CD14-positive monocyte (primary cell): ENCODE data around the gene PRAMEF7. TPM values are rescaled to one million over a fixed set of nuclear protein-coding genes. Genes with fewer than 3 reads are reported as not detected.
"Not testable (repeated sequence)": the region's sequence is repeated elsewhere in the genome, so short reads cannot be mapped to it uniquely, and the experiment has no call there.

Experiments
- DNase-seq, 3 donors: peaks; one replicate each; pipeline ENCODE4 v3.0.0-alpha.2; 2011 to 2022
- H2AFZ ChIP-seq: 2 replicates; pipeline ENCODE4 v1.6.0; 2012; ENCODE audit warnings: mild to moderate bottlenecking, low read depth, low read length, inconsistent platforms; ENCODE audit not compliant: insufficient read depth, poor library complexity, severe bottlenecking
- H3K27ac ChIP-seq, 2 donors: 1 replicate in 1 of 2; 2 replicates in 1 of 2; pipeline ENCODE4 v1.5.1; 2012 to 2013; ENCODE audit warnings: low read length in 2 of 2, control low read depth in 1 of 2, inconsistent platforms in 1 of 2, low read depth in 1 of 2, mild to moderate bottlenecking in 1 of 2
- H3K27me3 ChIP-seq, 2 donors: one replicate each; pipeline versions ENCODE4 v1.6.0 to v1.6.1; 2011 to 2013; ENCODE audit warnings: low read length in 2 of 2; ENCODE audit not compliant: control insufficient read depth in 2 of 2, insufficient read depth in 2 of 2
- H3K36me3 ChIP-seq, 2 donors: replicated peaks in 1 of 2; 1 replicate in 1 of 2; 2 replicates in 1 of 2; pipeline versions ENCODE4 v1.5.1 to v1.6.1; 2012 to 2013; ENCODE audit warnings: low read length in 2 of 2, control low read depth in 1 of 2, inconsistent platforms in 1 of 2, mild to moderate bottlenecking in 1 of 2; ENCODE audit not compliant: insufficient read depth in 2 of 2, control insufficient read depth in 1 of 2
- H3K4me1 ChIP-seq, 2 donors: 1 replicate in 1 of 2; 2 replicates in 1 of 2; pipeline versions ENCODE4 v1.5.1 to v1.6.1; 2012 to 2013; ENCODE audit warnings: low read length in 2 of 2, control low read depth in 1 of 2, inconsistent platforms in 1 of 2, mild to moderate bottlenecking in 1 of 2, moderate library complexity in 1 of 2; ENCODE audit not compliant: insufficient read depth in 2 of 2, control insufficient read depth in 1 of 2
- H3K4me2 ChIP-seq: replicated peaks from 2 replicates; pipeline ENCODE3; 2012; ENCODE audit warnings: low read length, moderate library complexity, mild to moderate bottlenecking; ENCODE audit not compliant: poor library complexity, severe bottlenecking; ENCODE audit errors: extremely low read depth
- H3K4me3 ChIP-seq, 3 experiments: fragments of 200-600 bp in 1 of 3; sonication (generic) in 1 of 3; replicated peaks in 1 of 3; 1 replicate in 2 of 3; 2 replicates in 1 of 3; pipeline ENCODE4 v1.5.1; 2011 to 2013; ENCODE audit warnings: low read length in 3 of 3, mild to moderate bottlenecking in 3 of 3, control low read depth in 2 of 3, low read depth in 2 of 3, inconsistent platforms in 1 of 3, moderate library complexity in 1 of 3
- H3K79me2 ChIP-seq: 2 replicates; pipeline ENCODE4 v1.6.0; 2012; ENCODE audit warnings: mild to moderate bottlenecking, control low read depth, inconsistent platforms, low read length, moderate library complexity; ENCODE audit not compliant: insufficient read depth
- H3K9ac ChIP-seq: 2 replicates; pipeline ENCODE4 v1.6.0; 2017; ENCODE audit warnings: low read length, mild to moderate bottlenecking; ENCODE audit not compliant: insufficient read depth, poor library complexity, severe bottlenecking
- H3K9me3 ChIP-seq, 2 donors: replicated peaks in 1 of 2; 1 replicate in 1 of 2; 2 replicates in 1 of 2; pipeline versions ENCODE4 v1.5.1 to v1.6.1; 2012 to 2013; ENCODE audit warnings: low read length in 2 of 2, control low read depth in 1 of 2; ENCODE audit not compliant: control insufficient read depth in 1 of 2, insufficient read depth in 1 of 2
- H4K20me1 ChIP-seq: 2 replicates; pipeline ENCODE4 v1.6.0; 2012; ENCODE audit warnings: mild to moderate bottlenecking, low read length, control low read depth, moderate library complexity; ENCODE audit not compliant: insufficient read depth
- H3K27ac Mint-ChIP-seq, 7 donors: one replicate each; pipeline ENCODE4 v1.8.0; 2020; ENCODE audit warnings: mild to moderate bottlenecking in 7 of 7, mixed read lengths in 7 of 7, moderate library complexity in 6 of 7, inconsistent platforms in 2 of 7
- H3K27me3 Mint-ChIP-seq, 3 donors: one replicate each; pipeline ENCODE4 v1.8.0; 2021 to 2022; ENCODE audit warnings: low read depth in 3 of 3, mild to moderate bottlenecking in 3 of 3, mixed read lengths in 3 of 3, moderate library complexity in 3 of 3, inconsistent platforms in 1 of 3
- H3K36me3 Mint-ChIP-seq, 2 donors: one replicate each; pipeline ENCODE4 v1.8.0; 2020; ENCODE audit warnings: mixed read lengths in 2 of 2, inconsistent platforms in 1 of 2, mild to moderate bottlenecking in 1 of 2
- H3K4me1 Mint-ChIP-seq: one replicate; pipeline ENCODE4 v1.8.0; 2020; ENCODE audit warnings: mild to moderate bottlenecking, mixed read lengths
- H3K4me3 Mint-ChIP-seq, 2 donors: one replicate each; pipeline ENCODE4 v1.8.0; 2020; ENCODE audit warnings: mild to moderate bottlenecking in 2 of 2, mixed read lengths in 2 of 2, moderate library complexity in 1 of 2
- H3K9me3 Mint-ChIP-seq, 7 donors: one replicate each; pipeline ENCODE4 v1.8.0; 2020 to 2022; ENCODE audit warnings: mixed read lengths in 7 of 7, mild to moderate bottlenecking in 6 of 7, moderate library complexity in 6 of 7, inconsistent platforms in 2 of 7
- WGBS: methylation state at CpG from one replicate; pipeline ENCODE4 v1.1.5; 2013; ENCODE audit warnings: missing lambda C conversion rate; ENCODE audit not compliant: insufficient coverage; 5-methylcytosine and 5-hydroxymethylcytosine counted together
- intact Hi-C, 2 donors: fragments of 100-400 bp; cut with micrococcal nuclease; formaldehyde crosslinking; loops; one replicate each; pipeline versions ENCODE4 v1.15.0 to v1.15.1; 2023
- polyA minus RNA-seq: library from RNA; depleted of rRNA, polyadenylated mRNA; stranded (reverse); fragments of >200 nt; gene quantifications from 2 replicates; pipeline ENCODE4 v1.2.3, GENCODE V29; 2012
- polyA plus RNA-seq, 3 donors: library from polyadenylated mRNA; depleted of rRNA in 1 of 3; unstranded in 2 of 3; stranded (reverse) in 1 of 3; fragments of 300-500 nt in 2 of 3; fragments of >200 nt in 1 of 3; fragmentation: Illumina TruSeq in 2 of 3; gene quantifications; 1 replicate in 2 of 3; 2 replicates in 1 of 3; pipeline ENCODE4 v1.2.3, GENCODE V29; 2012 to 2021
- total RNA-seq, 12 experiments: library from RNA in 1 of 12; stranded (reverse) in 1 of 12; fragments of 120-200 nt in 1 of 12; gene quantifications; one replicate each; pipeline ENCODE4 v1.2.4 and lab custom pipeline; 2013 to 2026; ENCODE audit warnings: mixed read lengths in 6 of 12, inconsistent platforms in 1 of 12

PRAMEF7 gene
- total RNA-seq (2013) = not detected
- polyA plus RNA-seq = not detected
- polyA minus RNA-seq = not detected in 2 replicates
- total RNA-seq (lab: John Stamatoyannopoulos, UW) = 0 reads per million in 11 experiments

DNA sequence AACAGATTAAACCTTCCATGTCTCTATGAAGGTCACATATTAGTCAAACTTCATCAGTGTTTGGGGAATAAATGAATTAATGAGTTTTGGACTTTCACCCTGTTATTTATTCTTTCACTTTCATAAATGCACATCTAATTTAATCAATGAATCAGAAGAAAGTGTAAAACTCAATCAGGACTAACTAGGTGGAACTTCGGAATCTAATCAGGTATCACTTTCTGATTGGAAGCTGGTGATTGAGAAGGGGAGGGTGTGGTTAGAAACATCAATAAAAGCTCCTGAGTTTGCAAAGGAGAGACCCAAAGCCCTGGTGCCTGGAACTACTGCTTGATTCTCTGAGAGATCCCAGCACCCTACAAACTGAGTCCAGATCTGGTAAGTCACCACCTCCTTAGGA, at the start of gene PRAMEF7:
Gene PRAMEF7 (plus strand): TSS at position 301 of the 400 bp plus-strand sequence. CDS start 1,083 bp downstream, outside the sequence.
- H3K4me3 ChIP-seq, H3K4me1 Mint-ChIP-seq, H3K4me3 Mint-ChIP-seq, H2AFZ ChIP-seq, DNase-seq, H3K27ac Mint-ChIP-seq, H3K9me3 ChIP-seq, intact Hi-C loops, H3K4me2 ChIP-seq, H3K4me1 ChIP-seq, H3K9ac ChIP-seq, H3K36me3 ChIP-seq, H3K27ac ChIP-seq, H4K20me1 ChIP-seq, H3K9me3 Mint-ChIP-seq, H3K36me3 Mint-ChIP-seq, H3K79me2 ChIP-seq, H3K27me3 Mint-ChIP-seq, H3K27me3 ChIP-seq: not testable (repeated sequence)
- no CpG with 5 or more reads among the region's 1 CpG for whole genome bisulfite sequencing

DNA sequence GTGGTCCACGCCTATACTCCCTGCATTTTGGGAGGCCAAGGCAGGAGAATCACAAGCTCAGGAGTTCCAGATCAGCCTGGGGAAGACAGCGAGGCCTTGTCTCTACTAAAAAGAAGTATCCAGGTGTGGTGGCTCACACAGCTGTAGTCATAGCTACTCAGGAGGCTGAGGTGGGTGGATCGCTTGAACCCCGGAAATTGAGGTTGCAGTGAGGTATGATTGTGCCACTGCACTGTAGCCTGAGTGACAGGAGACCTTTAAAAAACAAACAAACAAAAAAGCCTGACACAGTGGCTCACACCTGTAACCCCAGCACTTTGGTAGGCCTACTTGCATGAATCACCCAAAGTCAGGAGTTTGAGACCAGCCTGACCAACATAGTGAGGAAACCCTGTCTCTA, 38.0 kb upstream of the PRAMEF7 start:
- 90% methylated on average over 2 of the region's 4 CpGs for WGBS

DNA sequence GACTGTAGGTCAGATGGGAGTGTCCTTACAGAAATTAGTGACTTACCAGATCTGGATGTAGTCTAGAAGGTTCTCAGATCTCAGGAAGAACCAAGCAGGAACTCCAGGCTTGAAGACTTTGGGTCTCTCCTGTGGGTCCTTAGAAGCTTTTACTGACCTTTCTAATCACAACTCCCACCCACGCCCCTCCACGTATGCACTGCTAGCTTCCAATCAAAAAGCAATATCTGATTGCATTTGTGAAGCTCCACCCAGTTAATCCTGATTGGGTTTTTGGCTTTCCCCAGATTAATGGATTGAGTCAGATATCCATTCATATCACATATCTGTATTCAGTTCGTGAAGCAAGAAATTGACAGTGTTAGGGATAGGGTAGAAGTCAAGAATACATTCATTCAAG, 30.3 kb upstream of the PRAMEF7 start, which contains the start of gene PRAMEF4:
Gene PRAMEF4 (minus strand): TSS at position 101 of the 400 bp plus-strand sequence. CDS start 2,807 bp downstream, outside the sequence.
- H3K36me3 Mint-ChIP-seq, H4K20me1 ChIP-seq, H3K27ac Mint-ChIP-seq, H3K4me3 ChIP-seq, H3K79me2 ChIP-seq, H3K4me3 Mint-ChIP-seq, H3K9me3 ChIP-seq, H3K4me1 ChIP-seq, H3K4me1 Mint-ChIP-seq, intact Hi-C loops, H3K4me2 ChIP-seq, H3K9ac ChIP-seq, H3K27me3 Mint-ChIP-seq, H2AFZ ChIP-seq, H3K27me3 ChIP-seq, DNase-seq, H3K9me3 Mint-ChIP-seq, H3K36me3 ChIP-seq, H3K27ac ChIP-seq: not testable (repeated sequence)
- no CpG with 5 or more reads among the region's 3 CpGs for WGBS

More for the DNA sequence above, 38.0 kb upstream of the PRAMEF7 start:
- H3K9ac ChIP-seq, H3K27me3 ChIP-seq, H3K27me3 Mint-ChIP-seq, H3K27ac ChIP-seq, H2AFZ ChIP-seq, H3K4me3 ChIP-seq, H3K9me3 ChIP-seq, H3K4me1 Mint-ChIP-seq, H3K4me2 ChIP-seq, H3K9me3 Mint-ChIP-seq, H3K36me3 ChIP-seq, H3K27ac Mint-ChIP-seq, H3K36me3 Mint-ChIP-seq, H4K20me1 ChIP-seq, H3K4me3 Mint-ChIP-seq, intact Hi-C loops, DNase-seq, H3K4me1 ChIP-seq, H3K79me2 ChIP-seq: not testable (repeated sequence)

DNA sequence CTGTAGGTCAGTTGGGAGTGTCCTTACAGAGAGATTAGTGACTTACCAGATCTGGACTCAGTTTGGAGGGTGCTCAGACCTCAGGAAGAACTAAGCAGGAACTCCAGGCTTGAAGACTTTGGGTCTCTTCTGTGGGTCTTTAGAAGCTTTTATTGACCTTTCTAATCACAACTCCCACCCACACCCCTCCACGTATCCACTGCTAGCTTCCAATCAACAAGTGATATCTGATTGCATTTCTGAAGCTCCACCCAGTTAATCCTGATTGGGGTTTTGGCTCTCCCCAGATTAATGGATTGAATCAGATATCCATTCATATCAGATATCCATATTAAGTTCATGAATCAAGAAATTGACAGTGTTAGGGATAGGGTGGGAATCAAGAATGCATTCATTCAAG, 18.2 kb upstream of the PRAMEF7 start, which contains the start of gene PRAMEF10:
Gene PRAMEF10 (minus strand): TSS at position 101 of the 400 bp plus-strand sequence. CDS start 2,423 bp downstream, outside the sequence.
- not testable (repeated sequence) for H3K4me3 ChIP-seq

More for the DNA sequence above, 18.2 kb upstream of the PRAMEF7 start, which contains the start of gene PRAMEF10:
- H3K4me2 ChIP-seq, H2AFZ ChIP-seq, H3K4me1 ChIP-seq, H3K27me3 ChIP-seq, H3K9me3 Mint-ChIP-seq, H3K27me3 Mint-ChIP-seq, H4K20me1 ChIP-seq, H3K9me3 ChIP-seq, H3K4me1 Mint-ChIP-seq, intact Hi-C loops, H3K79me2 ChIP-seq, DNase-seq, H3K9ac ChIP-seq, H3K36me3 ChIP-seq, H3K27ac Mint-ChIP-seq, H3K36me3 Mint-ChIP-seq, H3K4me3 Mint-ChIP-seq, H3K27ac ChIP-seq: not testable (repeated sequence)
- WGBS = no CpG with 5 or more reads among the region's 1 CpG
